COLO668 (cell line): ENCODE data around the gene LRRC3.

Source experiments
- DNase-seq: peaks from one replicate; lab custom pipeline; 2025; ENCODE audit not compliant: unreplicated experiment; lab: John Stamatoyannopoulos, UW

LRRC3 gene

DNA sequence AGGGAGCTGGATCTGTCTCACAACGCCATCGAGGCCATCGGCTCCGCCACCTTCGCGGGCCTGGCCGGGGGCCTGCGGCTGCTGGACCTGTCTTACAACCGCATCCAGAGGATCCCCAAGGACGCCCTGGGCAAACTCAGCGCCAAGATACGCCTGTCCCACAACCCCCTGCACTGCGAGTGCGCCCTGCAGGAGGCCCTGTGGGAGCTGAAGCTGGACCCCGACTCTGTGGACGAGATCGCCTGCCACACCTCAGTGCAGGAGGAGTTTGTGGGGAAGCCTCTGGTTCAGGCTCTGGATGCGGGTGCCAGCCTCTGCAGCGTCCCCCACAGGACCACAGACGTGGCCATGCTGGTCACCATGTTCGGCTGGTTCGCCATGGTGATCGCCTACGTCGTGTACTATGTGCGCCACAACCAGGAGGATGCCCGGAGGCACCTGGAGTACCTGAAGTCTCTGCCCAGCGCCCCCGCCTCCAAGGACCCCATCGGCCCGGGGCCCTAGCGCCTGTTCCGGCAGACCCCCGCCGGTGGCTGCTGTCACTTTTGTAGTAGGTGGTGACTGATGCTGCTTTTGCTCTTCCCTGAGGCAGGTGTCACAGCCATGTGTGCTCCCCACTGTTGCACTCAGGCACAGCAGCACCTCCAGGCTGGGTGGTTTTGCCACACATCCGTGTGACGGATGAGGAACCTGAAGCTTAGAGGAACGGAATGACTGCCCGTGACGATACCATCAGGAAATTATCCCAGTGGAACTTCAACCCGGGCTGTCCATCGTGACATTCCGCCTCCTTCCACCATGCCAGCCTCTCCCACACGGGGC, 1.8 kb downstream of the LRRC3 start:
- no peak for DNase-seq

DNA sequence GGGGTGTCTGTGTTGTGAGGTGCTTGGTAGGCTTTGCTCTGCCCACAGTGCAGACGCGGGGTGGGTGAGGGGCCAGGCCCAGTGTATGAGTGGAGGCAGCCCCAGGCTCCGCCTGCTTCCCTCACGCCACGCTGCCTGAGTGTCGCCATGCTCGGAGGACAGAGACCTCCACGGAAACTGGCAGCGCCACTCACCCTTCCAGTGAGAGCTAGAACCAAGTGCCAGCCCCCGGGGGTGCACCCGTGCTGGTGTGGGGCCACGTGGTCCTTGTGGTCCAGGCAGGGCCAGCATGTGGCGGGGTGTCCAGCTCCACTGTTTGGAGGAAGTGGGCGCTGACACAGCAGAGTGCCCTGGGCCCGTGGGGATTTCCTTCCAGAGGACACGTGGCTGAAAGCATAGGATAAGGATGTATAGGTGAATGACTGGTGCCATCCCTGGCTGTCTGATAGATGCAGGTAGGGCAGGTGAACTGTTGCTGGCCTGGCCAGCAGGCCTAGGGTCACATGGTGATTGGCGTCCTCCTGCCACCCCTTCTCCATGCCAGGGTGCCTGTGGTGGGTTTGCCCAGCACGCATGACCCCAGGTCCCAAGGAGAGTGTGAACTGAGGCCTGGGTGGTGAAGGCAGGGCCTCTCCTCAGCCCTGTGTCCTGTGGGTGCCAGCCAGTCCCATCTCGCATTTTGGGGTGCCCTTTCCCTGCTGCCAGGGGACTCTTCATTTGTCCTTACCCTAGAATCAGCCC, 3.8 kb downstream of the LRRC3 start:
- DNase-seq, result no peak

DNA sequence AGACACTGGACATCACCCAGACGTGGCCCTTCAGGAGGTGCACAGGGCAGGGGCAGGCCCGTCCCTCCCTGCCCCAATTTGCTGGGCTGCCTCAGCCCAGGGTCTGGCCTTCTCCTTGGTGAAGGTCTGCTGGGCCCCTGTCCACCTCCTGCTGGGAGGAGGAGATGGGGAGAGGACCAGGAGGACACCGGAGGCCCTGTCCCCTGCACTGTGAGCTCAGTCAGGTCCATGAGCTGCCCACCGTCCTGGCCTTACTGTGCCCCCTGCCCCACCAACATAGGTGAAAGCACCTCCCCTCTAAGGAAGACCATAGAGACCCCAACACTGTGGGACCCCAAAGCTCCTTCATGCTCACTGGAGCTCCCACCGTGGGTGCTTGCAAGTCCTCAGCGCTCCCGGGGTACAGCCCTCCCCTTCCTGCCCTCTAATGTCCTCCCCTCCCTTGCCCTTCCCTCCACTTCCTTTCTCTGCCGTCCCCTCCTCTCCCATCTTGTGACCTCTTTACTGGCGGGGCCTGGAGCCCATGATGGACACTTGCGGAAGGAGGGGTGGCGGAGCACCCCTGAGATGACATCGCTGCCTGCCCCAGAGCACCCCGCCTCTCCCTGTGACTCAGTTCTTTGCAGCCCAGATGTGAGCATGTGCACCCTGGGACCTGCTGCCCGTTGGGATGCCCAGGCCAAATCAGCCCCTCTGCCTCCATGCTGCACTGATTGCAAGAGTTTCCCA, 4.6 kb downstream of the LRRC3 start:
- no peak for DNase-seq

DNA sequence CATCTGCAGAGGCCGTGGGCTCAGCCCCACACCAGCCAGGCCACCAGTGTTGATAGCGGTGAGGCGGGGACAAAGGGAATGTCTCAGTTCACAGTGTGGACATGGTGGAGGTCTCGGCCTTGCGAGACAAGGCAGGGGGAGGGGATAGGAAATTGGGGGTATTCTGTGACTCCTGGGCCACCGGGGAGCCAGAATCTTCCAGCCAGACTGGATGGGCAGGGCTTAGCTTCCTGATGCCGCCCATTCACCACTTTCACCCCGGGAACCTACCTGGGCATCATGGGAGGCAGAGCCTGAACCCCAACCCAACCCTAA, 5.1 kb downstream of the LRRC3 start:
- no peak for DNase-seq

DNA sequence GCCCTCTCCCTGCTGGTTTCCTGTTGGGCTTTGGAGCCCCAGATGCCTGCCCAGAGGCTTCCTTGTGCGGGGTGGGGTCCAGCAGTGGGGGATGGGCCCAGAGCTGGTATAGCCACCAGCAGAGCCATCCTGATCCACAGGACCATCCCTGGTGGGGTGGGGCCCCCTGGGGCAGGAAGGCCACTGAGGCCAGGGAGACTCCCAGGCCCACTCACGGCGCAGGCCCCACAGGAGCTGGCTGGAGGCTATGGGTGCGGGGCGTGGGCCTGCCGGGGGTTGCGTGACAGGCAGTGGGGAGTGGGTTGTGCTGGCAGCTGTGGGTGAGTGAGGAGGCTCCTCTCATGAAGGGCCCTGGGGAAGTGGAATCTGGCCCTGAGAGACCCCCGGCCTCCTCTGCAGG, 5.7 kb downstream of the LRRC3 start:
- no peak for DNase-seq

DNA sequence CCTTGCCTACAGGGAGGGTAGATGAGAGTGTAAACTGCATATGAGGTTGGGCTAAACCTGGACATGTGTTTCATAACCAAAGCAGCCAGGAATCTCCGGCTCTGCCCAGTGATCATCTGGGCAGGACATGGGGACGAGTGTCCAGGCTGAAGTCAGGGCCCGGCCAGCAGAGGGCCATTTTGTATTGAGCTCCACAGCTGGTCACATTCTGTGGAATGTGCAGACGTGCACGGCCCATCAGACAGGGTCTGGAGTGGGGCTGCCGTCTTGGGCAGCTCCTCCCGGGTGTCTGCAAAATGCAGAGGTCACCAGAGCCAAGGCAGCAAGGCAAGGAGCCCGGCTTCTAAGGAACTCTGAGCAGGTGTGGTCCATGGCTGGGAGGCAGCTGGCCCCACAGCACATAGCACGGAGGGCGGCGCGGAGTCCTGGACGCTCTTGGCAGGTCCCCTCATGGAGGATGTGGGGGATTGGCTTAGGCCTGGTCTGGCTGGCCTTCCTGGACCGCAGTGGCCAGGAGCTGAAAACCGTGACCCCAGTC, 6.2 kb downstream of the LRRC3 start:
- DNase-seq, result no peak

DNA sequence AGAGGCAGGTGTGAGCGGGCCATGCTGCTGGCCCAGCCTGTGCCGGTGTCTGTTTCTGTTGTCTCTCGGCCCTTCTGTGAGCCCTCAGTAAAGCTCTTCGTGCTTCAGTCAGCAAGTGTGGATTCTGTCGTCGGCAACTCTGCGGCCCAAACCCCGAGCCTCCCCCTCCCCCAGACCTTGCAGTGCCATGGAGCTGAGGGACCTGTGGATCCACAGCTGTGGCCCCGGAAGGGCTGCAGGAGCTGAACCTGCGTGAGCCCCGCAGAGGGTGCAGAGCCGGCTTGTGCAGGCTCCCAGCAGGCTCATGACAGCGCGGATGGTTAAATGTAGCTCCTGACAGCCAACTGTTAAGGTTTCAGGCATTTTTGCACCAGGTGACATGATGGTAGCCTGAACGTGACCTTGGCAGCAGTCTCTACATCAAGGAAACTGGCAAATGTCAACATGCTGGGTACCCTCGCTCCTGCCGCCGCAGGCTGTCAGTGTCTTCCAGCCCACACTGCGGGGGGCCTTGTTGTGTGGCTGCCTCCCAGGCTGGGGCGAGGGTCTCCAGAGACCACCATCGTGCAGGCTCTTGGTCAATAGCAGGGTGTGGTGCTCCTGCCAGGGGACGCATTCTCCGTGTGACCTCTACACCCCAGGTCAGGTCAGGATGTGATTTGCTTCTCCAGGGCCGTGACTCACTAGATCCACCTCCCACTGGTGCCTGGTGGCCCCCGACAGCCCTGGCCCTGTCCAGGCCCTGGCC, 7.0 kb downstream of the LRRC3 start:
- DNase-seq, result peak; percentile 24

DNA sequence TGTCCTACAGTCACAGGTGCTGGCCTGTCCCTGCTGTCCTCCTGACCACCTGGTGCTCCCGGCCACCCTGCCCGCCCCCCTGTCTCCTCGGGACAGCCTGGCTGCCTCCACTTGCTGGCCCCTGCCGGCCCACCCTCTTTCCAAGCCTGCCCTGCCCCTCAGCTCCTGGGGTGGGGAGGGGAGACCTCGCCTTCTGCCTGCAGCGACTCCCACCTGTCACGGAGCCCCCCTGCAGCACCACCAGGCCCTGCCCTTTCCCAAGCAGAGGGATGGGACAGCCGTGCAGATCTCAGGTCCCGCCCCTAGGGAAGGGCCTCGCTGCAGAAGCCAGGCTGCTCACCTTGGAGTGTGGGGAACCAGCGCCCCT, 7.5 kb downstream of the LRRC3 start:
- no peak for DNase-seq

DNA sequence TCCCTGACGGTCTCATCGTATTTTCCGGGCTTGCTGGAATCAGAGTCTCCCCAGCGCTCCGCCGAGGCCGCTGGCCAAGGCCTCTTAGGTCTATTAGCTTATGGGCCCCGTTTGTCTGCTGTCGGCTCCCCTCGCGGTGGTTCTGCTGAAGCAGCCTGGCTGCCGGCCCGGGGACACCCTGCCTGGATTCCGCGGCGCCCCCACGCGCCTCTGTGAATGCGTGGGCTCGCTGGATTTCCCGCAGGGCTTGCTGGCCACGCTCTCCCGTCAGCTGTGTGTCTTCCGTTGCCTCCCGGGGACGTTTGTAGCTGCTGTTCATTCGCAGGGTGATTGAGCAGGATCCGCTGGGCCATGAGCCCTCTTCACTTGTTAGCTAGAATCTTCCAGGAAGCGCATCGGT, 8.4 kb downstream of the LRRC3 start:
- no peak for DNase-seq

DNA sequence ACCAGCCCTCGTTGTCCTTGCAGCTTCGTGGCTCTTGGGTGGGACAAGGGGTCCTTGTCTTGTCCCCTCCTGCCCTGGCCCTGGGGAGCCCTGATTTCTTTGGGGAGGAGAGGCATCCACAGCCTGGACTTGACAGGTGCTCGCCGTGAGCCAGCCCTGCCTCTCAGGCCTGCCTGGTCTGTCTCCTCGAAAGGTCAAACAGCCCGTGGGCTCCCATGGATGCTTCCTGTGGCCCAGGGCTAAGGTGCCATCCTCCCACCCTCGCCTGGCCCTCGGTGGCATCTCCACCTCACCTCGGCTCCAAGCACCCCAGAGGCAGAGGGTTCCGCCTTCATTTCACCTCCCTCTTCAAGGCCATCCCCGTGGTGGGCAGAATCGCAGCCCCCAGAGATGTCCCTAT, 9.0 kb downstream of the LRRC3 start:
- DNase-seq, result no peak

DNA sequence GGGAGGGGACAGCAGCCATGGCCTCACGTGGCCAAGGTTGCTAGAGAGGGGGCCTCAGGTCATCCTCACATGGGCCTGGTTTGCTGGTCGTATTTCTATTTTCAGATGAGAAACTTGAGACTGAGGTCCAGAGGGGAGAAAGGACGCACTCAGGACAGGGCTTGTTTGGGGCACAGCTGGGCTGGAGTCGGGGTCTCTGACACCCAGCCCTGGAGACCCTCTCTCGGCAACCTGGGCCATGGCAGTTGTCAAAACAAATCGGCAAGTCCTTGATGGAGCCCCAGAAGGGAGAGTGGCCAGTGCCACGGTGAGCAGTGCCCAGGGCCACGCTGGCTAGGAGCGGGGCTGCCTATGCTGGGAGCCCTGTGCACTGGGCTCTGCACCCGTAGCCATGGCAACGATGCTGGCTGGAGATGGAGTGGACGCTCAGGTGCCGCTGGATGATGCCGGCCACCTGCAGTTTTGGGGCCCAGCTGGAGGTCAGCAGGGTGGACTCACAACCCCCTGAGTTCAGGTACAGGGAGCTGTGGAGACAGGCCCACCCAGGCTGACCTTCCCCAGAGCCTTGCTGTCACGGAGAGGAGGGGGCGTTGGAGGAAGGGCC, 11.1 kb downstream of the LRRC3 start:
- no peak for DNase-seq

DNA sequence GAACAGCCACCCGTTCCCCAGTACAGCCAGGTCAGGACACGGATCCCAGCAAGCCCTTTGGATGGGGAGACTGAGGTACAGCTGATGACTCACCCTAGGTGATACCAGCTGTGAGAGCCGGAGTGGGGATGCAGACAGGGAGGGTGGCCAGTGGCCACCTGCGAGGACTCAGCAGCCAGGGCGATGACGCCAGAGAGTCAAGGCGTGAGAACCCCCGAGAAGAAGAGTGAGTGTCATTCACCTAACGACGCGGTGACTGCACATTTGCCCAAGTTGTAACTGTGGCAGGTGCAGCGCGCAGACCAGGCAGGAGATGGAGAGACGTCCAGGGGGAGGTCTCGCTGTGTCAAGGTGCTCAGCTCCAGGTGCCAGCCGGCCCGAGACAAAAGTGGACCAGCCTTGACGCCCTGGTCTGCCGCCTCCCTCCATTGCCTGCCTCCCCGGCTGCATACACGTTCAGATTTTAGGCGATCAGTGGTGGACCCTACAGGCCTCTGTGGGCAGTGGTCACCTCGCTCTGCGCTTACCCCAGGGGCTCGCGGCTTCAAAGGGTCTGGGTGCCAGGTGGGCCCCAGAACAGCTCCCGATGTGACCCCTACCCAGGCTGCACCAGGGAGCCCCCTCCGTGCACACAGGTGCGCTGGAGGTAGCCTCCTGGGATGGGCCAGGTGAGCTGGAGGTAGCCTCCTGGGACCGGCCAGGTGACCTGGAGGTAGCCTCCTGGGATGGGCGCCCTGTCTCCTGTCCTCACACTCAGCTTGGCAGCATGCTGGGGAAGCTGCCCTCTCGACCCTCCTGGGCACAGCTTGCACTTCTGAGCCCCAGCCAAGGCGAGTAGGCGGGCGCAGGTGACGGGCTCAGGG, 11.9 kb downstream of the LRRC3 start:
- DNase-seq, result no peak

DNA sequence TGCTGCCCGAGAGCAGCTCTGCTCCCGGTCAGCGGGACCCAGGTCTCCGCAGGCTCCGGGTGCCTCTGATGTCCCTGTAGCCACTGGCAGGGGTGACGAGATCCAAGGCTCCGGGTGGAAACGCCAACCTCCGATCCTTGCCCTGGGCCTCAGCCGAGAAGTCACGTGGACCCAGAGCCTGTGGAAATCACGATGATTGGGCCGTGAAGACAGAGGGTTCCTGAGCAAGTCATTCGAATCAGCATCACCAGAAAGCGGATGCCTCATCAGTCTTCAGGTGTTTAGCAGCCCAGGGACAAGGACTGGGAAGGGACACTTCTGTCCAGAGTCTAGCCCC, 12.5 kb downstream of the LRRC3 start:
- no peak for DNase-seq

DNA sequence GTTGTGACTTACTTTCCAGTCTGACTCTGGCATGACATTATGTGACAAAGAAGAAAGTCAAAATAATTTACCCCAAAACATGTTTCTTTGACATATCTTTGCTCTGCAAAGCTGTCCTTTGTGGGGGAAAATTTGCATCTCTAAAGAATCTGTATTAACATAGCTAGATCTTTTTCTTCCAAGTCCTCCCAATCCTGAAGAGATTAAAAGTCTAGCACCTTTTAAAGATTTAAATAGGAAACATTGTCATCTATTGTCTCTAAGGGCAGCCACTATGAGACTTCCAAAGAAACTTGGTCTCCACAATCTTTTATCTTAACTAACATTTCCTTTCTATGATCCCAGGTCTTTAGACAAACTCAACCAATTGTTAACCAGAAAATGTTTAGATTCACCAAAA, 16.0 kb downstream of the LRRC3 start:
- DNase-seq, result no peak

DNA sequence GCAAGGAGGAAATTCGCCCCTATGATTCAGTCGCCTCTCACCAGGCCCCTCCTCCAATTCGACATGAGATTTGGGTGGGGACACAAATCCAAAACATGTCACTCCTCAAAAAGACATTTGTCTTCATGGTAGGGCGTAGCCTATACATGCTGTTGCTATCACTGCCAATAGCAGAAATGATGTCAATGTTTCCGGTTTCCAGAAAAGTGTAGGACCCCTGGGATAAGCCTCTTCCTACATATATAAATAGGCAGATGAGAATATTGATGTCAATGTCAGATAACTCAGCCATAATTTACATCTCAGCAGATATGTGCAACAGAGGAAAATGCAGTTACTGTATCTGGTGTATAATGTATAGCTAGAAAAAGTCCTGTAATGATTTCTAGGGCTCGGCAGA, 16.7 kb downstream of the LRRC3 start:
- DNase-seq, result no peak

DNA sequence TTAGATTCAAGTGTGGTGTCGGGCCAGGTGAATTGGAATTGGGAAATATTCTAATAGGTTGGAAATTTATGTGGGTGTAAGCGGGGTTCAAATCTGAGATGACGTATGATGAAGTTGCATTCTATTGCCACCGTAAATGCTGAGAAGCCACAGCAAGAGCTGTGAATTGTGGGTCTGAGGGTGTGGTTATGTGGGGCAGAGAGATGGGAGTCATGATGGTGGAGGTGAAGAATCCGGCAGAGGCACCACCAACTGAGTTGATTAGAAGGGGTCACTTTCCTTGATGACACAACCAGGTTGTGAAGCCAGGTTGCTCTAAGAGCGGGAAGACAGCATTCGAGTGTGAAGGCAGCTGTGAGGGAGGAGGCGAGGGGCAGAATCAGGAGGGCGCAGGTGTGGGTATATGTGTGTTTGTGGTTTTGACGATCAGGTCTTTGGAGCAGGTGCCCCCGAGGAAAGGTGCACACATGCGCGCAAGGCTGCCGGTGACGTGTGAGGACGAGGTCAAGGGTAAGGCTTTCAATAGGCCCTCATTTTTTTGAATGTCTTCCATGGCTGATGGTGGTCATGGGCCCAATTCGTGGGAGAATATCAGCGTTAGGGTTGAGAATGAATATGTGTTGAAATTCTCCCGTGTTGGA, 18.7 kb downstream of the LRRC3 start:
- DNase-seq, result no peak

DNA sequence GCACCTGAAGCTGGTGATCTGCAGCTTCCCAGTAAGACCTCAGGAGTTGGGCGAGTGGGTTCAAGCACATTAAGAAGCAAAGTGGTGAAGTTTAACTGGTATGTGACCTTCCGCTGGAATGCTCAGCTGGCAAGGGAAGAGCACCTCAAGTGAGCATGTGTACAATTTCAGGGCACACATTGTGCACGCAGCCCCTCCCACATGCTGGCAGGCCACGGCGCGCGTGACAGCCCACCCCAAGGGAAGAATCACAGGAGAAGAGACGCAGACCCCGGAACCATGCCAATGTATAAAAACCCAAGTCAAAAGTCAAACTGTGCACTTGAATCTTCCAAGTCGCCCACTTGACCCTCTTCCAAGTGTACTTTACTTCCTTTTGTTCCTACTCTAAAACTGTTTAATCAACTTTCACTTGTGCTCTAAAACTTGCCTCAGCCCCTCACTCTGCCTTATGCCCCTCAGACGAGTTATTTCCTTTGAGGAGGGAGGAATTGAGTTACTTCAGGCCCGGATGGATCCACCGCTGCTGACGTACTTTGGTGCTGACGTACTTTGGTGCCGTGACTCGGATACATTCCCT, 20.0 kb downstream of the LRRC3 start:
- DNase-seq, result no peak

DNA sequence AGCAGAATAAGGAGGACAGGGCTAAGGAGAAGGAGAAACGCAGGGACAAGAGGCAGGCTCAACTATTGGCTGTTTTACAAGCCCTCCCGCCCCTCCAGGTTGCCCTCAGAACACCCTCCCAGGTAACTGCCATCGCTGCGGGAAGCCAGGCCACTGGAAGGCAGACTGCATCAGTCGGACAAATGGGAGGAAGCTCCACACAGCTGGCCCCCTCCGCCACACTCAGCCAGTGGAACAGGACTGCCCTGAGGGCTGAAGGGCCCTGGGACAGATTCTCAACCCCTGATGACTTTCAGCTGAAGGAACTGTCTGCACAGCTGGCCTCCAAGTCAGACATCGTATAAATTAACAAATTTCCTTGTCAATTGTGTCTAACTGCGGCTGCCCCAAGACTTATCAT, 21.8 kb downstream of the LRRC3 start:
- peak; percentile 70 for DNase-seq

DNA sequence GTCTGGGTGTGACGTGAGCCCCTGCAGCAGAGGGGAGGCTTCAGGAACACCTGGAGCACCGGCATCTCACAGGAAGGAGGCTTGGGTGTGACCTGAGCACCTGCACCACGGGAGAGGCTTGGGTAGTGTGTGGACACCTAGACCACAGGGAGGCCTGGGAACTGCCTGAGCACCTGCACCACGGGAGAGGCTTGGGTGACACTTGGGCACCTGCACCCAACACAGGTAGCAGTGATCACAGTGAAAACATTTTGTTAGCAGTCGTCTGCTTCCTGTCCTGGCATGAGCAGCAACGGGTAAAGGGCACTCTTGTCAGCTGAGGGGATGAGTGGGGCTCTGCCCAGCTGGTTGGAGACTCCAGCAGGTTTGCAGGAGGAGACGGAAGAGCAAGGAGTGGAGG, 22.4 kb downstream of the LRRC3 start:
- DNase-seq, result peak; percentile 87
